SK-N-SH (cell line): ENCODE data around the gene ZNF564. TPM values are rescaled to one million over a fixed set of nuclear protein-coding genes. Genes with fewer than 3 reads are reported as not detected.

ENCODE experiments used
- CTCF ChIA-PET: fragments of 300-600, 350-600 bp; formaldehyde crosslinking; extraction: SDS; loops from one replicate; lab custom pipeline; 2021; lab: Yijun Ruan, JAX
- POLR2A ChIA-PET: fragments of 350-600 bp; sonication (Branson Sonifier 250); formaldehyde crosslinking; extraction: SDS; loops from one replicate; lab custom pipeline; 2020; ENCODE audit warnings: antibody characterized with exemption, inconsistent platforms; lab: Yijun Ruan, JAX
- DNase-seq: peaks from one replicate; pipeline ENCODE4 v3.0.0; 2012
- H2AFZ ChIP-seq: fragments of 200-600 bp; sonication (generic); 2 replicates; pipeline ENCODE4 v1.8.1; 2016; ENCODE audit warnings: antibody characterized with exemption, mild to moderate bottlenecking, low read depth
- H3F3A ChIP-seq: fragments of 200-600 bp; sonication (generic); replicated peaks from 2 replicates; pipeline ENCODE3; 2016; ENCODE audit warnings: antibody characterized with exemption, mild to moderate bottlenecking; ENCODE audit not compliant: insufficient read depth
- H3K27ac ChIP-seq, 2 experiments: fragments of 200-500 bp in 1 of 2; fragments of 200-600 bp in 1 of 2; sonication (Bioruptor generic) in 1 of 2; sonication (generic), shearing (Covaris generic) in 1 of 2; 2 replicates each; pipeline versions ENCODE4 v1.5.1 to v1.6.1; 2014 to 2016; ENCODE audit warnings: low read depth in 2 of 2, inconsistent platforms in 1 of 2, low read length in 1 of 2, mild to moderate bottlenecking in 1 of 2, mixed read lengths in 1 of 2
- H3K27me3 ChIP-seq: fragments of 200-600 bp; sonication (generic), shearing (Covaris generic); 2 replicates; pipeline ENCODE4 v1.6.1; 2016; ENCODE audit warnings: mixed run types; ENCODE audit not compliant: insufficient read depth
- H3K36me3 ChIP-seq, 2 experiments: fragments of 200-500 bp in 1 of 2; fragments of 200-600 bp in 1 of 2; sonication (Bioruptor generic) in 1 of 2; sonication (generic) in 1 of 2; replicated peaks in 1 of 2; 2 replicates each; pipeline versions ENCODE3 to v1.5.1; 2014 to 2016; ENCODE audit warnings: low read length in 1 of 2, mild to moderate bottlenecking in 1 of 2; ENCODE audit not compliant: insufficient read depth in 2 of 2, control insufficient read depth in 1 of 2
- H3K4me1 ChIP-seq, 2 experiments: fragments of 200-500 bp in 1 of 2; fragments of 200-600 bp in 1 of 2; sonication (Bioruptor generic) in 1 of 2; sonication (generic), shearing (Covaris generic) in 1 of 2; 2 replicates each; pipeline versions ENCODE4 v1.5.1 to v1.6.1; 2014 to 2016; ENCODE audit warnings: low read depth in 1 of 2, low read length in 1 of 2, mixed run types in 1 of 2; ENCODE audit not compliant: insufficient read depth in 2 of 2, control insufficient read depth in 1 of 2
- H3K4me2 ChIP-seq: fragments of 200-600 bp; sonication (generic), shearing (Covaris generic); 2 replicates; pipeline ENCODE4 v1.6.1; 2017; ENCODE audit warnings: mixed run types
- H3K4me3 ChIP-seq, 2 experiments: fragments of 200-500 bp in 1 of 2; fragments of 200-600 bp in 1 of 2; sonication (Bioruptor generic) in 1 of 2; sonication (generic), shearing (Covaris generic) in 1 of 2; 2 replicates each; pipeline versions ENCODE4 v1.5.1 to v1.8.1; 2014 to 2016; ENCODE audit warnings: low read depth in 2 of 2, inconsistent platforms in 1 of 2, low read length in 1 of 2, mild to moderate bottlenecking in 1 of 2, mixed read lengths in 1 of 2, moderate library complexity in 1 of 2
- H3K79me2 ChIP-seq: fragments of 200-600 bp; sonication (generic); 2 replicates; pipeline ENCODE4 v1.8.1; 2017; ENCODE audit warnings: mild to moderate bottlenecking; ENCODE audit not compliant: insufficient read depth
- H3K9ac ChIP-seq: fragments of 200-600 bp; sonication (generic); 2 replicates; pipeline ENCODE4 v1.6.1; 2017; ENCODE audit warnings: mixed run types
- H3K9me2 ChIP-seq: fragments of 200-600 bp; sonication (generic); 2 replicates; pipeline ENCODE4 v1.6.1; 2017; ENCODE audit warnings: mixed run types
- H3K9me3 ChIP-seq: fragments of 200-600 bp; sonication (generic); 2 replicates; pipeline ENCODE4 v1.6.1; 2017; ENCODE audit warnings: mixed run types, mild to moderate bottlenecking, moderate library complexity
- H4K20me1 ChIP-seq: fragments of 200-600 bp; sonication (generic); 2 replicates; pipeline ENCODE4 v1.6.1; 2017; ENCODE audit warnings: mild to moderate bottlenecking, mixed run types; ENCODE audit not compliant: insufficient read depth
- CTCF ChIP-seq: fragments of 200-600 bp; sonication (generic); IDR thresholded peaks from 2 replicates; pipeline ENCODE4 v1.6.1; 2017; ENCODE audit warnings: antibody characterized with exemption, mild to moderate bottlenecking, moderate library complexity
- ELF1 ChIP-seq: IDR thresholded peaks from 2 replicates; pipeline ENCODE4 v1.4.0; 2012
- EP300 ChIP-seq, 2 experiments: IDR thresholded peaks; 2 replicates each; pipeline versions ENCODE4 v1.4.0 to v1.6.1; 2012; ENCODE audit warnings: borderline replicate concordance in 1 of 2, low read depth in 1 of 2, low read length in 1 of 2
- EZH2phosphoT487 ChIP-seq: fragments of 200-600 bp; sonication (generic); IDR thresholded peaks from 2 replicates; pipeline ENCODE4 v1.6.1; 2017; ENCODE audit warnings: low read depth, mixed run types, mild to moderate bottlenecking, antibody characterized with exemption, moderate library complexity, borderline replicate concordance
- FOXM1 ChIP-seq: IDR thresholded peaks from 2 replicates; pipeline ENCODE4 v1.4.0; 2012; ENCODE audit warnings: low read depth, mild to moderate bottlenecking
- GATA2 ChIP-seq: sonication (generic); formaldehyde crosslinking; IDR thresholded peaks from 2 replicates; pipeline ENCODE4 v1.5.0; 2020; ENCODE audit warnings: mild to moderate bottlenecking, missing genetic modification reagents
- IRF3 ChIP-seq: fragments of 150-350 bp; IDR thresholded peaks from 2 replicates; pipeline ENCODE4 v1.6.1; 2016; ENCODE audit warnings: mild to moderate bottlenecking, low read depth, low read length
- MAX ChIP-seq: IDR thresholded peaks from 2 replicates; pipeline ENCODE4 v1.4.0; 2012; ENCODE audit warnings: low read depth
- NRF1 ChIP-seq: IDR thresholded peaks from 2 replicates; pipeline ENCODE4 v1.6.1; 2012; ENCODE audit warnings: low read depth, mild to moderate bottlenecking, low read length
- POLR2AphosphoS5 ChIP-seq: IDR thresholded peaks from 2 replicates; pipeline ENCODE4 v1.6.1; 2012; ENCODE audit warnings: low read depth, low read length
- REST ChIP-seq: IDR thresholded peaks from 2 replicates; pipeline ENCODE4 v1.6.1; 2012; ENCODE audit warnings: mild to moderate bottlenecking, low read depth, low read length, moderate library complexity
- RFX5 ChIP-seq: IDR thresholded peaks from 2 replicates; pipeline ENCODE4 v1.6.1; 2012; ENCODE audit warnings: mild to moderate bottlenecking, improper control_type of control experiment, low read length
- RXRA ChIP-seq: IDR thresholded peaks from 2 replicates; pipeline ENCODE4 v1.4.0; 2012; ENCODE audit warnings: low read depth, mild to moderate bottlenecking, borderline replicate concordance
- TAF1 ChIP-seq: IDR thresholded peaks from 2 replicates; pipeline ENCODE4 v1.6.1; 2012; ENCODE audit warnings: low read depth, mild to moderate bottlenecking, low read length, moderate library complexity, borderline replicate concordance
- TEAD4 ChIP-seq: IDR thresholded peaks from 2 replicates; pipeline ENCODE4 v1.4.0; 2012; ENCODE audit warnings: mild to moderate bottlenecking, borderline replicate concordance; ENCODE audit not compliant: insufficient read depth
- USF2 ChIP-seq: fragments of 150-350 bp; IDR thresholded peaks from 2 replicates; pipeline ENCODE4 v1.6.1; 2017; ENCODE audit warnings: antibody characterized with exemption, low read length, low read depth, borderline replicate concordance
- YY1 ChIP-seq: IDR thresholded peaks from 2 replicates; pipeline ENCODE4 v1.4.0; 2012; ENCODE audit warnings: low read depth, mild to moderate bottlenecking
- WGBS: methylation state at CpG from one replicate; pipeline ENCODE4 v1.1.6; 2017; ENCODE audit warnings: low lambda C conversion rate; 5-methylcytosine and 5-hydroxymethylcytosine counted together
- polyA plus RNA-seq, 3 experiments: library from polyadenylated mRNA; depleted of rRNA; stranded (reverse); fragments of >200 nt; gene quantifications; 2 replicates each; pipeline ENCODE4 v1.2.3, GENCODE V29; 2012

The ZNF564 gene
- polyA plus RNA-seq, 1 of the 3 experiments (the other 2 are of a cell fraction), result 1.3 TPM

GRCh38 chr19:12578641-12579040 is 27.4 kb upstream of the ZNF564 start (continued):
- TF ChIP-seq REST (no peak), YY1 (no peak), POLR2AphosphoS5 (no peak), TAF1 (no peak), EP300 (IDR thresholded peaks at IDR 0.05; ENCODE audit: borderline replicate concordance in 1 of 2, low read depth in 1 of 2, low read length in 1 of 2) (no peak), RXRA (no peak), NRF1 (no peak), TEAD4 (no peak), GATA2 (CRISPR knock-in tag) (no peak)

GRCh38 chr19:12574036-12574435 is 22.8 kb upstream of the ZNF564 start:
- Histone ChIP-seq H3K9me3 (no peaks in the 10 kb centered on the region), H4K20me1 (no peaks in the 10 kb centered on the region), H3K4me2 (no peak overlapping the region), H3K4me3 (no peak overlapping the region), H3K27me3 (no peaks in the 10 kb centered on the region), H3K9me2 (no peaks in the 10 kb centered on the region), H3K79me2 (no peaks in the 10 kb centered on the region), H3K27ac (no peak overlapping the region), H3F3A (no peaks in the 10 kb centered on the region), H2AFZ (no peak overlapping the region), H3K9ac (no peak overlapping the region), H3K36me3 (peaks cover 0 to 7% of the 10 kb centered on the region in 2 experiments), H3K4me1 (no peaks in the 10 kb centered on the region)
- POLR2A ChIA-PET, result no interaction called here
- DNase-seq, result no peak
- CTCF ChIA-PET, result interaction anchor here (1.2 to 3.4 kb wide), 2 partner anchors 10 to 99 kb away, joined by 3 to 17 read pairs; no protein-coding TSS in a partner anchor
- TF ChIP-seq ELF1, result no peak
- TF ChIP-seq CTCF, result no peak
- TF ChIP-seq RFX5, result no peak
- no peak for TF ChIP-seq EZH2phosphoT487
- no peak for TF ChIP-seq MAX
- no peak for TF ChIP-seq YY1
- TF ChIP-seq FOXM1, result no peak
- no peak for TF ChIP-seq USF2
- TF ChIP-seq IRF3, result no peak
- 86% methylated on average over 7 of the region's 7 CpGs for WGBS
